Measurements from ENCODE around the gene STIMATE. TPM values are rescaled to one million over a fixed set of nuclear protein-coding genes. Genes with fewer than 3 reads are reported as not detected.

Gene STIMATE
- total and polyA plus RNA-seq, 8 donors, result 5.0 to 19.9 (median 13.6) TPM

DNA sequence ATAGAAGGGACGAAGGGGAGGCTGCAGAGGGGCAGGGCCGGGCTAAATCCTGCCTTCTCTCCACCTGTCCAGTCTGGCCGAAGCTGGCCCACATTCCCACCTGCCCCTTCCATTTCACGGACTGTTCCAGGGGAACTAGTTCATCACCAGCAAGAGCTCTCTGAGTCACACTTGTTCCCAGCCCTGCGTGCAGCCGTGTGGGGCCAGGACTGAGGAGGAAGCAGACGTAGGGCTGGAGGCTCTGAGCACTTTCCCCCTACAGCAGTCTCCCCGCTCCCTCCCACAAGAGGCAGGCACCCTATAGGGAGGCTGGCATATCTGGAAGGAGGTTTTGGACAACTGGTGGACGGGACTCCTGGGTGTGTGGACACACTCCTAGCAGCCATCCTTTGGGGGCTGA, 69.9 kb downstream of the STIMATE start:
- TF ChIP-seq, protein P1, sequence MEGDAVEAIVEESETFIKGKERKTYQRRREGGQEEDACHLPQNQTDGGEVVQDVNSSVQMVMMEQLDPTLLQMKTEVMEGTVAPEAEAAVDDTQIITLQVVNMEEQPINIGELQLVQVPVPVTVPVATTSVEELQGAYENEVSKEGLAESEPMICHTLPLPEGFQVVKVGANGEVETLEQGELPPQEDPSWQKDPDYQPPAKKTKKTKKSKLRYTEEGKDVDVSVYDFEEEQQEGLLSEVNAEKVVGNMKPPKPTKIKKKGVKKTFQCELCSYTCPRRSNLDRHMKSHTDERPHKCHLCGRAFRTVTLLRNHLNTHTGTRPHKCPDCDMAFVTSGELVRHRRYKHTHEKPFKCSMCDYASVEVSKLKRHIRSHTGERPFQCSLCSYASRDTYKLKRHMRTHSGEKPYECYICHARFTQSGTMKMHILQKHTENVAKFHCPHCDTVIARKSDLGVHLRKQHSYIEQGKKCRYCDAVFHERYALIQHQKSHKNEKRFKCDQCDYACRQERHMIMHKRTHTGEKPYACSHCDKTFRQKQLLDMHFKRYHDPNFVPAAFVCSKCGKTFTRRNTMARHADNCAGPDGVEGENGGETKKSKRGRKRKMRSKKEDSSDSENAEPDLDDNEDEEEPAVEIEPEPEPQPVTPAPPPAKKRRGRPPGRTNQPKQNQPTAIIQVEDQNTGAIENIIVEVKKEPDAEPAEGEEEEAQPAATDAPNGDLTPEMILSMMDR (IDR thresholded peaks at IDR 0.05), result no peak

GRCh38 chr3:52824037-52824436, 73.3 kb downstream of the STIMATE start:
- Histone ChIP-seq H3K4me1 (peaks cover 0 to 10% (median 0%) of the 10 kb centered on the region in 3 donors), H3K27me3 (no peaks in the 10 kb centered on the region), H3K36me3 (peaks cover 0 to 12% (median 0%) of the 10 kb centered on the region in 3 donors), H3K27ac (no peak overlapping the region), H3K9me3 (no peaks in the 10 kb centered on the region), H3K4me3 (no peak overlapping the region)
- no peak for FAIRE-seq
- intact Hi-C loops (cut with DNase I), result no loop called here
- no peak for DNase-seq
- WGBS, 2 donors, result 94 to 95% methylated on average over 10 of the region's 10 CpGs
- TF ChIP-seq, protein P1 (IDR thresholded peaks at IDR 0.05), result no peak
- ATAC-seq, result no peak

More for the DNA sequence above, 69.9 kb downstream of the STIMATE start:
- Histone ChIP-seq H3K9me3 (no peaks in the 10 kb centered on the region), H3K36me3 (peaks cover 0 to 12% (median 0%) of the 10 kb centered on the region in 3 donors), H3K4me3 (no peak overlapping the region), H3K27me3 (no peaks in the 10 kb centered on the region), H3K4me1 (peaks cover 0 to 27% (median 0%) of the 10 kb centered on the region in 3 donors), H3K27ac (peak overlapping the region in 2 of 4 donors; percentile 9 to 50)
- FAIRE-seq, result no peak
- DNase-seq, result no peak
- intact Hi-C loops (cut with DNase I), result no loop called here
- 77 to 79% methylated on average over 9 of the region's 9 CpGs for WGBS, 2 donors
- ATAC-seq, result peak in 2 of 4 donors; percentile 1 to 2

- peaks cover 0 to 12% (median 0%) of the 10 kb centered on the region in 3 donors for H3K36me3 ChIP-seq
- DNase-seq, result no peak
- TF ChIP-seq, protein P1 (IDR thresholded peaks at IDR 0.05), result no peak
- intact Hi-C loops (cut with DNase I), result no loop called here
- no peak overlapping the region for H3K27ac ChIP-seq
- ATAC-seq, result no peak
- FAIRE-seq, result no peak
- peaks cover 0 to 3% (median 0%) of the 10 kb centered on the region in 3 donors for H3K4me1 ChIP-seq
- no peak overlapping the region for H3K4me3 ChIP-seq
- no peaks in the 10 kb centered on the region for H3K9me3 ChIP-seq
- WGBS, 2 donors, result 88% methylated on average over 5 of the region's 5 CpGs
- H3K27me3 ChIP-seq, result no peaks in the 10 kb centered on the region
Observed at GRCh38 chr3:52822363-52822762, 75.0 kb downstream of the STIMATE start.

GRCh38 chr3:52820736-52821135, 76.6 kb downstream of the STIMATE start:
- TF ChIP-seq, protein P1 (IDR thresholded peaks at IDR 0.05), result peak in 3 of 4 donors; percentile 8 to 27 (median 11)
- no peaks in the 10 kb centered on the region for H3K9me3 ChIP-seq
- ATAC-seq, result peak in 2 of 4 donors; percentile 52 to 59
- intact Hi-C loops (cut with DNase I), result no loop called here
- FAIRE-seq, result no peak
- no peak overlapping the region for H3K27ac ChIP-seq
- no peaks in the 10 kb centered on the region for H3K27me3 ChIP-seq
- peaks cover 0 to 12% (median 0%) of the 10 kb centered on the region in 3 donors for H3K36me3 ChIP-seq
- DNase-seq, result no peak
- 65 to 68% methylated on average over 11 of the region's 11 CpGs for WGBS, 2 donors
- no peaks in the 10 kb centered on the region for H3K4me1 ChIP-seq
- H3K4me3 ChIP-seq, result no peak overlapping the region

DNA sequence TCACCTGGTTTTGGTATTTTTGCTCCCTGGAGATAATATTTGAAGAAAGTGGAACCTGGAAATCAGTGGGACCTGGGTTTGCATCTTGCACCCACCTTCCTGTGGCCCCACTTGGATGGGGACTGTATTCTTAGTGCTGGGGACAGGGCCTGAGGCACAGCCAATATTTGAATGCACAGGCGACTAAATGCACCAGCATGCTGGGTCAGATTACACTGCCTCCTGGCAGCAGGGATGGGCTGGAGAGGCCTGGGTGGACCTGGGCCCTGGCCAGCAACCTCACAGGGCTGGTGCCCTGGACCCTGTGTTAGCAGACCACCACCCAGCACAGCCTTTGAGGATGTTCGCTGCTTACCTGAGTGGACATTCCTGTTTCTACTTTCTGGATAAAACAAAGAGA, 77.4 kb downstream of the STIMATE start:
- ATAC-seq, result no peak

More for the DNA sequence above, 77.4 kb downstream of the STIMATE start:
- no peak overlapping the region for H3K27ac ChIP-seq
- intact Hi-C loops (cut with DNase I), result no loop called here
- peaks cover 0 to 12% (median 0%) of the 10 kb centered on the region in 3 donors for H3K36me3 ChIP-seq
- no peak overlapping the region for H3K4me3 ChIP-seq
- H3K27me3 ChIP-seq, result no peaks in the 10 kb centered on the region
- H3K4me1 ChIP-seq, result no peaks in the 10 kb centered on the region
- WGBS, 2 donors, result 85 to 88% methylated on average over 2 of the region's 2 CpGs
- no peak for FAIRE-seq
- H3K9me3 ChIP-seq, result no peaks in the 10 kb centered on the region
- TF ChIP-seq, protein P1 (IDR thresholded peaks at IDR 0.05), result no peak
- DNase-seq, result no peak
